CD4-positive, alpha-beta T cell treated with Interleukin-12 subunit alpha and Interleukin-12 subunit beta, for 1 hour (primary cell): ENCODE data around the gene TTC9B.
"Not testable (repeated sequence)": the region's sequence is repeated elsewhere in the genome, so short reads cannot be mapped to it uniquely, and the experiment has no call there.

ENCODE experiments used
- DNase-seq: peaks from one replicate; pipeline ENCODE4 v3.0.0-alpha.2; 2020

The TTC9B gene

DNA sequence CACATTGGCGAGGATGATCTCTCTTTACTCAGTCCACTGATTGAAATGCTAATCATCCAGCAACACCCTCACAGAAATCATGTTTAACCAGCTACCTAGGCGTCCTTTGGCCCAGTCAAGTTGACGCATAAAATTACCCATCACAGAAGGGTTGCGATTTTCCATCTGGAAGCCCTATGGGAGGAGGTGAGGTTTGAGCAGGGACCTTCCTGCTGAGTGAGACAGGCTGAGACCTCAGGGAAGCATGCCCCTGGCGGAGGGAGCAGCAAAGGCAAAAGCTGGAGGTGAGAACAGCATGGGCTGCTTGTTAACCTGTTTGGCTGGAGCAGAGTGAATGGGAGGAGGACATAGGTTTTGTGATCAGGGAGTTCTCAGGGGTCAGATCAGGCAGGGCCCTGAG is 7.3 kb downstream of the TTC9B start:
- DNase-seq = no peak

DNA sequence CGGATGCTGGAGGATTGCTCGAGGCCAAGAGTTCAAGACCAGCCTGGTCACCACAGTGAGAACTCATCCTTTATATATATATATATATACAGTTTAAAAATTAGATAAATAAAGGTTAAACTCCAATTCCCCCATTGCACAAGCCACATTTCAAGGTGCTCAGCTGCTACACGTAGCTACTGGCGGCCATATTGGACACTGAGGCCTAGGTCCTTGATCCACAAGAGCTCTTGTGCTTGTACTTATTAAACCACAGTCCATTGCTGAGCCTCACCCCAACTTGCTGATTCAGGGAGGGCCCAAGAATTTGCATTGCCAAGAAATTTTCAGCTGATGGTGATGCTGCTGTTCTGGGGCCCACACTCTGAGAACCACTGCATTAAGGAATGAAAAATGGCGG is 9.6 kb downstream of the TTC9B start:
- DNase-seq = no peak

DNA sequence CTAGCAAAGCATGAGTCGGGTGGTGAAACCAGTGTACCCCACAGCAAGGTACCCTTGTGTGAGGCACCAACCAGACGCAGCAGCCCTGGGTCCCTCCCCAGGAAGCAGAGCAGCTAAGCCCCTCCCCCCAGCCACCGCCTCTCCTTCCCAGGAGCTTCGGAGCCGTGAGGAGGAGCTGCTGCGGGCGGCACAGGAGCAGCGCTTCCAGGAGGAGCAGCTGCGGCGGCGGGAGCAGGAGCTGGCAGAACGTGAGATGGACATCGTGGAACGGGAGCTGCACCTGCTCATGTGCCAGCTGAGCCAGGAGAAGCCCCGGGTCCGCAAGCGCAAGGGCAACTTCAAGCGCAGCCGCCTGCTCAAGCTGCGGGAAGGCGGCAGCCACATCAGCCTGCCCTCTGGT is 12.4 kb downstream of the TTC9B start:
- DNase-seq = no peak

DNA sequence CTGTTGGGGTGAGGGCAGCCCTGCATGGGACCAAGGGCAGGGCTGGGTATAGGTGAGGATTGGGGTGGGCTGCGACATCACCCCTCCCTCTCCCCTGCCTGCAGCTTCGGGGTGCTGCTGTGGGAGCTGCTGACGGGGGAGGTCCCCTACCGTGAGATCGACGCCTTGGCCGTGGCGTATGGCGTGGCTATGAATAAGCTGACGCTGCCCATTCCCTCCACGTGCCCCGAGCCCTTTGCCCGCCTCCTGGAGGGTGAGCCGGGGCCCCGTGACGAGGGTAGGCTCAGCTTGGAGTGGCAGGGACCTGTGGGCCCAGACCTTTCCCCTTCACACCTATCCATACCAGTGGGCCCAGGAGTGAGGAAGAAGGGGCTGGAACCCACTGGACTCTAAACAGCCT is 13.8 kb downstream of the TTC9B start:
- no peak for DNase-seq

DNA sequence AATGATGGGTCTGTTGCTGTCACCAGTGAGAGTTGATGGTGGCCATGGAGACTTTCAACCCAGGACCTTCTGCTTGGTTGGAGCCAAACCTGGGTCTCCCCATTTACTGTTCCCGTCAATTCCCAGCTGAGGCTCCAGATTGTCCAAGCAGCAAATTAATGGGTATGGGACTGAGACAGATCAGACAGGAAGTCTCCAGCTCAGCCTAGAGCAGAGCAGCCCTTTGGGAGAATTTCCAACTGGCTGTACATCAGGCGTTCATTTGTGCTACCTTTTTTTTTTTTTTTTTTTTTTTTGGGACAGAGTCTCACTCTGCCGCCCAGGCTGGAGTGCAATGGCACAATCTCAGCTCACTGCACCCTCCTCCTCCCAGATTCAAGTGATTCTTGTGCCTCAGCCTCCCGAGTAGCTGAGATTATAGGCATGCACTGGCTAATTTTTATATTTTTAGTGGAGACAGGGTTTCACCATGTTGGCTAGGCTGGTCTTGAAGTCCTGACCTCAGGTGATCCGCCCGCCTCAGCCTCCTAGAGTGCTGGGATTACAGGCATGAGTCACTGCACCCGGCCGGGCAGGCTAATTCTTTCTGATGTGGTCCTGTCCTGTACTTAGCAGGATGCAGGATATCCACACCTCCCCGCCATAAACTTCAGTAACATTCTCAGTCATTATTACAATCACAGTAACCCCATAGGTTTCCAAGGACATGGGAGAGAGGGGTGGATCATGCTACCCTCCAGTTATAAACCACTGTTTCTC is 17.7 kb downstream of the TTC9B start:
- no peak for DNase-seq

DNA sequence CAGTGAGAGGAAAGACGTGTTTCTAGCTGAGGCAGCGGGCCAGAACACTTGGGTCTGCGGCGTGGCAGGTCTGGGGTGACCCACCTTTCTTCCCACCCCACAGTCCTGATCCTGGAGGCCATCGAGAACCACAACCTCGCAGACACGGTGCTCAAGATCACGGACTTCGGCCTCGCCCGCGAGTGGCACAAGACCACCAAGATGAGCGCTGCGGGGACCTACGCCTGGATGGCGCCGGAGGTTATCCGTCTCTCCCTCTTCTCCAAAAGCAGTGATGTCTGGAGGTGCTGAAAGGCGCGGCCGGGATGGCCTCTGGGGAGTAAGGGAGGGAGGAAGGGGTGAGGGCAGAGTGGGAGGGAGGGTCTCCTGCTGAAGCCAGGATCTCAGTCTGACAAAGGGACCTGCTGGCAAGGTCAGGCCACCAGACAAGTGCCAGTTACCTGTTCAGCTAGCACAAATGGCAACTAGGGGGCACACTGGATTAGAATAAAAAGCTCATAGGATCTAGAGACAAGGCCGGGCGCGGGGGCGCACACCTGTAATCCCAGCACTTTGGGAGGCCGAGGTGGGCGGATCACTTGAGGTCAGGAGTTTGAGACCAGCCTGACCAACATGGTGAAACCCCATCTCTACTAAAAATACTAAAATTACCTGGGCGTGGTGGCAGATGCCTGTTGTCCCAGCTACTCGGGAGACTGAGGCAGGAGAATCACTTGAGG is 19.8 kb downstream of the TTC9B start:
- DNase-seq = no peak

DNA sequence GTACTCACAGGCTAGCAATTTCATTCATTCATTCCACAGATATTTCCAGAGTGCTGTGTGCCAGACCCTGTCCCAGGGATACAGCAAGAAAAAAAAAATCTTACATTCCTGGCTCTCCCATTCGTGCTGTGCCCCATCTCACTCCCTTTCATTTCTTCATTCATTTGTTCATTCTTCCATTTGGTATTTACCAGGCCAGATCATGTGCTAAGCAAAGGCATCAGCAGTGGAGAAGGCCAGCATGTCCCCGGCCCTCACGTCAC is 24.7 kb downstream of the TTC9B start:
- no peak for DNase-seq

DNA sequence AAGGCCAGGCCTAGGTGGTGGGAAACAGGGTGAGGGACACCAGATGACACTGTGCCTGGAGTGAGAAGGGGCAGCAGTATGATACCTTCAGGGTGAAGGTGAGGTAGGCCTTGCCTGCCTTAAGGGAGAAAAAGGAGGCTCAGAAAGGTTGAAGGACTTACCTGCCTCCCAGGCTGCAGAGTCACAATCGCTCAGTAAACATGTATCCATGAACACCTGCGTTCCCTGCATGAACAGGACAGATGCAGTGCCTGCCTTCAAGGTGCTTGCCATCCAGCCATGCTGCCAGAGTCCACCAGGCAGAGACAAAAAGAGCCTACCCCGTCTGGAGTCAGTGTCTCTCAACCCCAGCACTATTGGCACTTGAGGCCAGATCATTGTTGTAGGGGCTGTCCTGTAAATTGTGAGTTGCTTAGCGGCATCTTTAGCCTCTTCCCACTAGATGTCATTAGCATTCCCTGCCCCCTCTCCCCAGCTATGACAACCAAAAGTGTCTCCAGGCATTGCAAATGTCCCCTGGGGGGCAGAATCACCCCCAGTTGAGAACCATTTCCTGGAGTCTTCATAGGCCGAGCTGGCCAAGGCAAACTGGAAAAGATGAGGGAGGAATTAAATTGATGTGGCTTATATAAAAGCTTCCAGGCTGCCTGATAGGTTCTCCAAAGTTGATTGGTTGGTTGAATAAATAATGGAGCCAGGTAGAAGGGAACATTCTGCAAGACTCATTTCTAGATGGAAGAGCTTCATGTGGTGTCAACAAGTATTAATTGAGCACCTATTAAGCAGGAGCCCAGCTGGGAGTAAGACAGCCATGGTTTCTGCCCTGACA is 25.2 kb downstream of the TTC9B start:
- DNase-seq = no peak

DNA sequence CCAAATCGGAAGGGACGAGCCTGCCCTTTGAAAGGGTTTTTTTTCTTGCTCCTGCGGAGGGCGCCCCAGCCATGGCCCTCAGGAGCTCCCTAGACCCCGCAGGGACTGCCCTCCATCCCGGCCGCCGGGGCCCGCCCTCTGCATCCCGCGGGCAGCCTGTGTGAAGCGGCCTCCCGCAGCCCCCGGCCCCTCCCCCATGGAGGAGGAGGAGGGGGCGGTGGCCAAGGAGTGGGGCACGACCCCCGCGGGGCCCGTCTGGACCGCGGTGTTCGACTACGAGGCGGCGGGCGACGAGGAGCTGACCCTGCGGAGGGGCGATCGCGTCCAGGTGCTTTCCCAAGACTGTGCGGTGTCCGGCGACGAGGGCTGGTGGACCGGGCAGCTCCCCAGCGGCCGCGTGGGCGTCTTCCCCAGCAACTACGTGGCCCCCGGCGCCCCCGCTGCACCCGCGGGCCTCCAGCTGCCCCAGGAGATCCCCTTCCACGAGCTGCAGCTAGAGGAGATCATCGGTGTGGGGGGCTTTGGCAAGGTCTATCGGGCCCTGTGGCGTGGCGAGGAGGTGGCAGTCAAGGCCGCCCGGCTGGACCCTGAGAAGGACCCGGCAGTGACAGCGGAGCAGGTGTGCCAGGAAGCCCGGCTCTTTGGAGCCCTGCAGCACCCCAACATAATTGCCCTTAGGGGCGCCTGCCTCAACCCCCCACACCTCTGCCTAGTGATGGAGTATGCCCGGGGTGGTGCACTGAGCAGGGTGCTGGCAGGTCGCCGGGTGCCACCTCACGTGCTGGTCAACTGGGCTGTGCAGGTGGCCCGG is 26.1 kb downstream of the TTC9B start:
- peak; percentile 15 for DNase-seq

DNA sequence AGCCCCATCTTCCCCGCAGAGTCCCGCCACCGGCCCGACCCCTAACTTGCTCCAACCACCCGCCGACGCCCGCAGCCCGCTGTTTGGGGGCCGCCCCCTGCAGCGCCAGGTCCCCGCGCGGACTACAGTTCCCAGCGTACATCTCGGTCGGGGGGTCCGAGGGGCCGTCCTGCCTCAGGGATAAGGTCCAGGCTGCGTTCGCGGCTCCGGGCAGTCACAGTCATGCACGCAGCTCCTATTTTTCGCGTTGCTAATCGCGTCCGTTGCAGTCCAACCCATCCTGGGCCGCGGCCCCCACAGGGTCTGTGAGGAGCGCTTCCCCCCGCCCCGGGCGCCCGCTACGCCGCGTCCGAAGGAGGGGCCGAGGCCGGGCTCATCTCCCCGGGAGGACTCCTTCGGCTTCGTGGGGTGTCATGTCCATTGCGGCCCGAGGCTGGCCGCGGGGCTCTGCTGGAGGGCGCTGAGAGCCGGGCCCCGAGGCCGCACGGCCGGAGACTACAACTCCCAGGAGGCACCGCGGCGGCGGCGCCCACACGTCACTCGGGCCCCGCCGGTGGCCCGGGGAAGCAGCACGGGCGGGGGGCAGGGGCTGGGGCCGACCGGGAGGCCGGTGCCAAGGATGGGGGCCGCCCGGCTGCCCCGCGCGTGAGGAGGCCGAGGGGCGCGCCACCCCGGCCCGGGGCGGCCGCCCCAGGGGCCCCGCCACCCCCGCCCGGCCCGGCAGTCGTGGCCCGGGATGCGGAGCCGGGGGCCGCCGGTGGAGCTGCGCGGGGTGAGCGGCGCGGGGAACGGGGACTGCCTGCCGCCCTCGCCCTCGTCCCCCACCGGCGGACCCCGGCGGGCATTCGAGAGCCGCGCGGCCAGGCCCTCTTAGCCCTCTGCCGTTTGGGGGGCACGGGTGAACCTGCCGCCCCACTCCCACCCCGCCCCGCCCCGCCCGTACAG is 27.0 kb downstream of the TTC9B start, which contains the start of gene MAP3K10:
MAP3K10 (plus strand) TSS at position 536 of the 945 bp plus-strand sequence. CDS start 606 bp downstream, outside the sequence.
- DNase-seq = peak; percentile 80

DNA sequence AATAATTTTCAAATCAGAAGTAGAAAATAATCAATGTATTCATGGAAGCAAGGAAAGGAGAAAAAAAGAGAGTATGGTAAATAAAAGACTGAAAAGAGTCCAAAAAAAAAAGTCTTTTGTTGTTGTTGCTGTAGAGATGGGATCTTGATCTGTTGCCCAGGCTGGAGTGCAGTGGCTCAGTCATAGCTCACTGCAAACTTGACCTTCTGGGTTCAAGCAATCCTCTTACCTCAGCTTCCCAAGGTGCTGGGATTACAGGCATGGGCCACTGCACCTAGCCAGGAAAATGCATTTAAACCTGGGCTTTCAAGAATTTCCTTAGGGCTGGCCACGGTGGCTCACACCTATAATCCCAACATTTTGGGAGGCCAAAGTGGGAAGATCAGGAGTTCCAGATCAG is 33.9 kb downstream of the TTC9B start:
- DNase-seq = no peak

DNA sequence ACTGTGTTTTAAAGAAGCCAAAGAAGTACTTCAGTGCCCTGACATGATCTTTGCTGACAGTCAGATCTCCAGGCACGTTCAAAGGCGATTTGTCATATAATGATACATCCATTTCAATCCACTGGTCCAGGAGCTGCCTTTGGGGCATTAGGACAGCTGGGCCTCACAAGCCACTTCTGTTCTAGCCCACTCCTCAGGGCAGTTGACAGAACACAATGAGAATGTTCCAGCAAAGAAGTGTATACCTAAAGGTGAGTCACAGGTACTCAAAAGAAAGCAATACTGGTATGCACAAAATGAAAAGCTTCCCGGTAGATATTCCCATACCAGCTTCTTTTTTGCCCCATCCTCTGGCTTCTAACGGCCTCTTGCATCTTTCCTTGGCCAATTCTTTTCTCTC is 39.4 kb downstream of the TTC9B start:
- no peak for DNase-seq

DNA sequence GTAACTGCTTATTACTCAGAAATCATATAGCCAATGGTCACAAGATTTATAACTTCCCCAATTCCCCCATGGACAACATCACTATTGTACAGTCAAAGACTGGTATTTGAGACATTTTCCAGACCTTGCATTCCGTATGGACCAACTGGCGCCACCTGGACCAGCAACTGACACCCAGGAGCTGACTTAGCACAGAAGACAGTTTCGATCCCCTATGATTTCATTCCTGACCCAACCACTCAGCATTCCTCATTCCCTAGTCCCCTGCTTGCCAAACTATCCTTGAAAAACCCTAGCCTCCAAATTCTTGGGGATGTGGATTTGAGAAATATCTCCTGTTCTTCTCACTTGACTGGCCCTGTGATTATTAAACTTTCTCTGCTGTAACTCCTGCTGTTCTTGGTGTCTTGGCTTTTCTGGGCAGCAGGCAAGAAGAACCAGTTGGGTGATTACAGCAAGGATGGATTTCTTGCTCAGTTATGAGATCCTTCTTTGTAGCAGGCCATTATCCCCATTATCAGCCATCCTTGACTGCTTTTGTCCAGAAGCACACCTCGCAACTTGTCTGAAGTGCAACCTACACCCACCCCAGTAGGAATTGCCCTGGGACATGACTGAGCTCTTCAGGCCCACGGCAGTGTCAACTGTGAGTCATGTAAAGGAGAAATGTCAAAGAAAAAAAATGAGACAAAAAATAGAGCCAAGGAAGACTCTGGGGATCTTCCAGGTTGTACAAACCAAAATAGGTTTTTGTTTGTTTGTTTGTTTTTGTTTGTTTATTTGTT is 40.7 kb downstream of the TTC9B start:
- no peak for DNase-seq

DNA sequence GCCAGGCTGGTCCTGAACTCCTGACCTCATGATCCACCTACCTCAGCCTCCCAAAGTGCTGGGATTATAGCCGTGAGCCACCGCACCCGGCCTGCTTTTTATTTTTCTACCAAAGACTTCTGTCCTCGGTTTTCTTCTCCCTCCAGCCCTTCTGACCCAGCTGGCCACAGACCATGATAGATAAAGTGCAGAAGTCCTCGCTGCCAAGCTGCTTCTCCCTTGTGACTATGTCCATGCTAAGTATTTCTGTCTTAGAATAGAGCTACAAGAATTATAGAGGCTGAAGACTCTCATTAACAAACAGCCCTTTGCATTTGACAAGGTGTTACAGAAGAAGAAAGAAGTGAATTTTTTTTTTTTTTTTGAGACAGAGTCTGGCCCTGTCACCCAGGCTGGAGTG is 42.4 kb downstream of the TTC9B start:
- DNase-seq = no peak

DNA sequence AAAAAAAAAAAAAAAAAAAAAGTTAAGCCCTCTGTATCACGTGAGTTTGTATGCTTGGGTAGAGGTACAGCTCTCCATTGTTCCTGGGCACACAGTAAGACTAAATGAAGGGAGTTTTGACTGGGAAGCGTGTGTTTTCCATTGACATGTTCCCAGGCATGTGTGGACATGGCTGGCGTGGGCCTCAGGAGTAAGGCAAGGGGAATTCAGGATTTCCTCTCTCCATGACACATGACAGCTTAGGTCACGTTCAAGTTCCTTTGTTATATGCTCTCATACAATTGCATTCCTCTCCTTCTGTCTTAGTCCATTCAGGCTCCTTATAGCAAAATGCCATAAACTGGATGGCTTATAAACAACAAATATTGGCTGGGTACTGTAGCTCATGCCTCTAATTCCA is 44.1 kb downstream of the TTC9B start:
- no peak for DNase-seq

DNA sequence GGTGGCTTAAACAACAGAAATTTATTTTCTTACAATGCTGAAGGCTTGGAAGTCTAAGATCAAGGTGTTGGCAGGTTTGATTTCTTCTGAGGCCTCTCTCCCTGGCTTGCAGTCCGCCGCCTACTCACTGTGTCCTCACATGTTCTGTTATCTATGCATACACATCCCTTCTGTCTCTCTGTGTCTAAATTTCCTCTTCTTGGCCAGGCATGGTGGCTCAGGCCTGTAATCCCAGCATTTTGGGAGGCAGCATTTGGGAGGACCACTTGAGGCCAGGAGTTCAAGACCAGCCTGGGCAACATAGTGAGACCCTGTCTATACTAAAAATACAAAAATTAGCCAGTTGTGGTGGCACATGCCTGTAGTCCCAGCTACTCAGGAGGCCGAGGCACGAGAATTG is 46.9 kb downstream of the TTC9B start:
- DNase-seq = not testable (repeated sequence)

DNA sequence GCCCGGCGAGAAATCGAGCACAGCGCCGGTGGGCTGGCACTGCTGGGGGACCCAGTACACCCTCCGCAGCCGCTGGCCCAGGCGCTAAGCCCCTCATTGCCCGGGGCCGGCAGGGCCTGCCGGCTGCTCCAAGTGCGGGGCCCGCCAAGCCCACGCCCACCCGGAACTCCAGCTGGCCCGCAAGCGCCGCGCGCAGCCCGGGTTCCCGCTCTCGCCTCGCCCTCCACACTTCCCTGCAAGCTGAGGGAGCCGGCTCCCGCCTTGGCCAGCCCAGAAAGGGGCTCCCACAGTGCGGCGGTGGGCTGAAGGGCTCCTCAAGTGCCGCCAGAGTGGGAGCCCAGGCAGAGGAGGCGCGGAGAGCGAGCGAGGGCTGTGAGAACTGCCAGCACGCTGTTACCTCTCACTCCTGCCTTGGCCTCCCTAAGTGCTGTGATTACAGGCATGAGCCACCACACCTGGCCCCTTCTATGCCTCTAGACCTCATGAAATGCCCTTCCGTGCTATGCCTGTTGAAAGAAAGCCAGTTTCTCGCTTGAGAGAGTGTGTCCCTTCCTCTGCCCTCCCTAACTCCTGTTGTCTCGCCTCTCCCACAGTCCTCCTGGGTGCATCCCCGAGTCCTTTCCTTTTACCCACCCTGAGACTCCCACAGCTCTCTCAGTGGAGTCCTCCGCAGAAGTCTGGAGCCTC is 47.7 kb downstream of the TTC9B start:
- DNase-seq = not testable (repeated sequence)

DNA sequence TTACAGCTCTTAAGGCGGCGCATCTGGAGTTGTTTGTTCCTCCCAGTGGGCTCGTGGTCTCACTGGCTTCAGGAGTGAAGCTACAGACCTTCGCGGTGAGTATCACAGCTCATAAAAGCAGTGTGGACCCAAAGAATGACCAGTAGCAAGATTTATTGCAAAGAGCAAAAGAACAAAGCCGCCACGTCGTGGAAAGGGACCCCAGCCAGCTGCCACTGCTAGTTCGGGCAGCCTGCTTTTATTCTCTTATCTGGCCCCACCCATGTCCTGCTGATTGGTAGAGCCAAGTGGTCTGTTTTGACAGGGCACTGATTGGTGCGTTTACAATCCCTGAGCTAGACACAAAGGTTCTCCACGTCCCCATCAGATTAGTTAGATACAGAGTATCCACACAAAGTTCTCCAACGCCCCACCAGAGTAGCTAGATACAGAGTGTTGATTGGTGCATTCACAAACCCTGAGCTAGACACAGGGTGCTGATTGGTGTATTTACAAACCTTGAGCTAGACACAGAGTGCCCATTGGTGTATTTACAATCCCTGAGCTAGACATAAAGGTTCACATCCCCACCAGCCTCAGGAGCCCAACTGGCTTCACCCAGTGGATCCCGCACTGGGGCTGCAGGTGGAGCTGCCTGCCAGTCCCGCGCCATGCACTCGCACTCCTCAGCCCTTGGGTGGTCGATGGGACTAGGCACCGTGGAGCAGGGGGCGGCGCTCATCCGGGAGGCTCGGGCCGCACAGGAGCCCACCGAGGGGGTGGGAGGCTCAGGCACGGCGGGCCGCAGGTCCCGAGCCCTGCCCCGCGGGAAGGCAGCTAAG is 48.5 kb downstream of the TTC9B start:
- not testable (repeated sequence) for DNase-seq
